GM19023 (cell line): ENCODE data around the gene VIPR2.

Experiments used
- ATAC-seq: cut with Tn5 transposase; IDR thresholded peaks from one replicate; pipeline ENCODE4 v1.9.1; 2021; ENCODE audit warnings: mild to moderate bottlenecking, moderate library complexity; ENCODE audit not compliant: unreplicated experiment

Gene VIPR2

DNA sequence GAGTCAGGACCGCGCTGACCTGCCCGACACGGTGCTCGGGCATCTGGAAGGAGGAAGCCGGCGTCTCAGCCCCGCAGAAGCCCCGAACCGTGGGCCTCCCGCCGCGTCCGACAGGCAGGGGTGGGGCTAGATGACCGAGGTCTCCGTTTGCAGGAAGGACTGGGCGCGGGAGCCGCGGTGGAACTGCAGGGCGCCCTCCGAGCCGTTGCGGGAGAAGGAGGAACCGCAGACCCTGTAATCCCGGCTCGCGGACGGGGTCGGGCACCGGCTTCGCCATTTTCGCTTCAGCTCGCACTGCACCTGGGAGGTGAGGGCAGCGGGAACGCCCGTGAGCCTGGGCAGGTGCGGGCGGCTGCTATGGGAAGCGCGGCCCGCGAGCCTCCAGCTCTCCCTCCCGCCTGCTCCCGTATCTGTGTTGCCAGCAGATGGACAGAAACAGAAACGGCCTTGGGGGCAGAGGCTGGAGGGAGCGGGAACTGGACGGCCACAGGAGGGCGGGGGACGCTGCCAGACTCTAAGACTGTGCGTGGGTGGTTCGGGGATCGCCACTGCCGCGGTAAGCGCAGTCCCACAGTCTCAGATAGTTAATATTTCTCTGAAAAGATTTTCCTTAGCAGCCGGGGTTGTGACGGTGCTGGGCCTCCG is 114.1 kb downstream of the VIPR2 start:
- ATAC-seq, result no peak

DNA sequence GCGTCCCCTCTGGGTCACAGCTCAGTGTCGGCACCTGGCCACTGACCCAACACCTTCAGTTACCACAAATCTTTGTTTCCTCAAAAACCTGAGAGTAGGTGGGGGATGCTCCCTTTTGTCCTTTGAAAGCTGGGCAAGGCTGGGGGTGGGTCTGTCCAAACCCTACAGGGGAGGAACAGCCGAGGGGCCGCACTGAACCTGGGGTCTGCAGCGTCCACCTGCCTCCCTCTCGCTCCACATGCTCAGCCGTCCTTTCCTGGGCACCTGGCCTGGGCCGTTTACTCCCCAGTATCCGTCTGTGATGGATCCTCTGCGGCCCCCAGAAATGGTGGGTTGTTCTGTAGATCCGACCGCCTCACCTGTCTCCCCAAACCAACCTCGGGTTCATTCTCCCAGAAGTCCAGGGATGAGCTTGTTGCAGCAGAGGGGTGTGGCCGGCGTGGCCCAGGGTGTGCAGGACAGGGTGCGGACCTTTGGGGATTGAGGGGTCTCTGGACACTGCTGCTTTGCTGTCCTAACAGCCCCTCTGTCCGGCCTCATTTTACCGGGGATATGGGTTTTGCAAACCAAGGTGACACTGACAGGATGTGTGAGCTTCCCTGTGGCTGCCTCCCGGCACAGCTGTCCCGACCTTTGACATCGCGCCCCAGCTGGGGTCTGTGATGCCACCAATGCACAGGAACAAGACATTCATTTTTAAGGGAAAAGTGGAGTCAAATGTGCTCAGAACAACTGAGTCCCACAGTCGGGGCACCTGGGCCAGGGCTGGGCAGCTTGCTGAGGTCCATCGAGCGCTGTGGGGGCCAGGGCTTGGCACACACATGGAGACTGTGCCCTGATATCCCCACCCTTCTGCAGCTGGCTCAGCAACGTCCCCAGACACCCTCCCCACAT is 115.9 kb downstream of the VIPR2 start:
- no peak for ATAC-seq

DNA sequence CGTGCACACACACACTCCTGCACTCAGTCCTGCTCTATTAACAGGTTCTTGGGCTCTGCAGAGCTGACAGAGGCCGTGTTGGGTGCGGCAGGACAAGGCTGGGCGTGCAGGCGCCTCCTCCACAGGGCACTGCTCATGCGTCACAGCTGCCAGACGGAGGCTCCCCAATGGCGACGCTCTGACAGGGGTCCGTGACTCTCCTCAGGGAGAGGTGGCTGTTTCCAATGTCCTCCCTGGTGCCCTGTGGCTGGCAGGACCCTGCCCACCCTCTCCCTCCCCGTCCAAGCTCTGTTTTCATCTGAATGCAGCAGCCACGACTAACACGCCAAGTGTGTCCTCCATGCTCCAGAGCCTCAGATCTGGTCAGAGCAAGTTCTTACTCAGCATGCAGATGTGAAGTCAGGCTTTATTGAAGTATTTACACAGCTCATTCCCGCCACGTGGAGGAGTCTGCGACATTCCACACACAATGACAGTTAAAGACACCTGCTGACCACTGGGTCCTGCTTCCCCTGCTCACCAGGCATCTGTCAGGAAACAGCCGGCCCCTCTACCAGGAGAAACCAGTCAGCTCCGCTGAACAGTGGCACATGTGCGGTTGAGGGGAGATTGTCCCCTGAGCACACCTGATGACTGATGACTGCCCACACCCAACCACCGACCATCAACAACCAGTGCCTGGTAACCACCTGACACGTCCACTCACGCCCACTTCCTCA is 116.7 kb downstream of the VIPR2 start:
- no peak for ATAC-seq

DNA sequence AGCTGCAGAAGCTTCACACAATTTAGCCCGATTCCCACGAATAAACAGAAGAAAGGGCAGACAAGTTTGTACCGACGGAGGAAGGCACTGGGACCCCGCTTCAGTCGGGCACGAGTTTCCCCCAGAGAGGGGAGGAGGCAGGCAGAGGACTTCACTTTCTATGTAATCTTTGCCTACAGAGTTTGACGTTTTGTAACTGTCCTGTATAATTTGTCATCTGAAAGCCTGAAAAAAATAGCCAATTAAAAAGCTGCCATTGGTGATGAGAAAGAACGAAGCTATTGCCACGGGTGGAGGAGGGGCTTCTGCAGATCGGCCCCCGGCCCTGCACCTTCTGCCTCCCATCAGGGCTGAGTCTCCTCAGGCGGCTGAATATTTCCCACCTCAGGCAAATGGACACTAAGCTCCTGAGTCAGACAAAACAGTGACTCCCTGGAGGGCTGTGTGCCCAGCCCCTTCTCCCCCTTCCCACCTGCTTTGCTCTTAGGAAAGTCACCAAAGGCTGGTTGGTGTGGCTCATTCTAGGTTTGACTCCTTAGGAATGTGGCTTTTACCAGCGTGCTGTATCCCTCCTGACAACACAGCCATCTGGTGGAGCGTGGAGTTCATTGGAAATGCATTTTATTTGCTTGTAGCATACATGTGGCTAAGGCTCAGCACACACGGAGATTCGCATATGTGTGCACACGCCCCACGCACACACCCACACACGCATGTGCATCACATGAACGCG is 117.4 kb downstream of the VIPR2 start:
- no peak for ATAC-seq

DNA sequence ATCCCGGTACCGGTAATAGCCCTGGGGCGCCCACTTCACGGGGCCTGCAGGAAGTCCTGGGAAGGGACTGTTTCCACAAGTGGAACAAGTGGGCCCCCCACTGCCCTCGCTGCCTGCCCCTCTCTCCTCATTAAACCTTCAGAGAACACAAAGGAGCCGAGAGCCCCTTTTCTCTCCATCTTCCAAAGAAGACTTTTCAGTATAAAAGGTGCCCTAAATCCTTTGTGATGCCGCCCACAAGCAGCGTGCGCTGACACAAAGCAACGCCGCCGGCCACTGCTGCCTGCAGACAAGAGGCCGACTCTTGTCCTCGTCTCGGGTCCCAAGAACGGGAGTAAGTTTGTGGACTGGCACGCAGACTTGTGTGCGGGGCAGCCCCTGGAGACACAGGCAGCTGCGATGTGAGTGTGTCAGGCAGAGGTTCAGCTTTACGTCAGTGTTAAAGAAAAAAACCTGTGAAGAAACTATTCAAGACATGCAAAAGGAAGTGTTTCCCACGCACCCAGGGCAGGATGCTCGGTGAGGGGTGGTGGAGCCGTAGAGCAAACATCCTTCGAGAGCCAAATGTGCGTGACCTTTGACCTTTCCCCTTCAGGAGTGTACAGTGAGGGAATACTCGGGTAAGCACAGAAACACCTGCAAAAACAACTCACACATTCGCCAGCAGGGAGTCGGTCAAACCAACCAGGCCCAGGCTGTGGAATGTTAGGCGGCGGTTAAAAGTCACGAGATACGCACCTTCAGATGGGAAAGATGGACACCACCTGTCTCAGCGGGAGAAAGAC is 118.2 kb downstream of the VIPR2 start:
- no peak for ATAC-seq

DNA sequence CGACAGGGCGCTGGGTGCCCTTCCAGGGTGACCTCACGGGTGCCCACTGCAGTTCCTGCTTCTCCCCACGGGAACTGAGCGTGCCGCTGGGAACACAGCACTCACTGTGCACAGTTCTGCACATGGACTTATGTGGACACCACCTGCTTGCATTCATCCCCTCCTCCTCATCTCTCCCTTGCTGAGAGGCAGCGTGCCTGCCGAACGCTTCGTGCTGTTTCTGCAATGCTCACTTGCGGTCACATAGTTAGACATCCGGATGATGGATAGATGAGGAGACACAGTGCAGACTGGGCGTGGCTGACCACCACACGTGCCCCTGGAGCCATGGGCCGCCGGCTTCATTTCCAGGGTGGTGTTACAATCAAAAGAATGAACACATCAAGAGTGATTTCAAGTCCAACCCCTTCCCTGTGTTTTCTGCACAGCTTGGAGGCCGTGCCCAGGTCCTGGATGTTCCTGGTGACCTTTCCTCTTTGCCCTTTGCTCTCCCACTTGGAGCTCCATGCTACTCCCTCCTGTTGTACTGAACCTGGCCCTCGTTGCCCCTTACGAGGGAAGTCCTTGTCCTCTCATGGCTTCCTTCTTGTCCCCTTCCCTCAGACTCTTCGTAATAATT is 119.4 kb downstream of the VIPR2 start:
- no peak for ATAC-seq

DNA sequence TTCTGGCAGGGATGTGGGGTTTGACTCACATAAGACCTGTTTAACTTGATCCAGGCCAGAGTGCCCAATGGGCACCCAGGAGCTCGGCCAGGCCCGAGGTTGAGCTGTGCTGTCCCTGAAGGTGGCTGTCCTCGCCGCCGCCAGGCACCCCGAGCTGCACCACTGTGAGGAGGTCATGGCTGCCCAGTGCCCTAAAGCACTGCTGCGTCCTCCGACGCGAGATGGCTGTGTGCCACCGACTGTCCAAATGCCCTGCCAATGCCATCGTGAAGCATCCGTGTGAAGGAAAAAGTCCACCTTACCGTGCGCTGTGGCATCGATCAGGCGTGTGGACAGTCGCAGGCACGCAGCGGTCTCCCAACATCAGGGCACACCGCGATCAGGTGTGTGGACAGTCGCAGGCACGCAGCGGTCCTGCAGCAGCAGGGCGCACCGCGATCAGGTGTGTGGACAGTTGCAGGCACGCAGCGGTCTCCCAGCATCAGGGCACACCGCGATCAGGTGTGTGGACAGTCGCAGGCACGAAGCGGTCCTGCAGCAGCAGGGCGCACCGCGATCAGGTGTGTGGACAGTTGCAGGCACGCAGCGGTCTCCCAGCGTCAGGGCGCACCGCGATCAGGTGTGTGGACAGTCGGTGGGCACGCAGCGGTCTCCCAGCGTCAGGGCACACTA is 120.3 kb downstream of the VIPR2 start:
- ATAC-seq, result no peak

DNA sequence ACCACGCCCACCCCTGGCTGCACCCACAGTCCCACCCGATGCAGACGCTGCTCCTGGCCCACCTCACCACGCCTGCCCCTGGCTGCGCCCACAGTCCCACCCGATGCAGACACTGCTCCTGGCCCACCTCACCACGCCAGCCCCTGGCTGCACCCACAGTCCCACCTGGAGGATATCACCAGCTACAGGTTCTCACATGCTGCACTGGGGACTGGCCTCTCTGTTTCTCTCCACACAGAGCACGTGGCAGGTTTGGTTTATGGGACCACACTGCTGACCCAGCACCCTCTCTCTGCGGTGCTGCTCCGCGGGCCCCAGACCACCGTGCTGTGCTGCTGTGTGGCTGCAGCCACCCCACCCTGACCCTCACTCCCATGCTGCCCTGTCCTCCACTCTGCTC is 120.9 kb downstream of the VIPR2 start:
- ATAC-seq, result no peak

DNA sequence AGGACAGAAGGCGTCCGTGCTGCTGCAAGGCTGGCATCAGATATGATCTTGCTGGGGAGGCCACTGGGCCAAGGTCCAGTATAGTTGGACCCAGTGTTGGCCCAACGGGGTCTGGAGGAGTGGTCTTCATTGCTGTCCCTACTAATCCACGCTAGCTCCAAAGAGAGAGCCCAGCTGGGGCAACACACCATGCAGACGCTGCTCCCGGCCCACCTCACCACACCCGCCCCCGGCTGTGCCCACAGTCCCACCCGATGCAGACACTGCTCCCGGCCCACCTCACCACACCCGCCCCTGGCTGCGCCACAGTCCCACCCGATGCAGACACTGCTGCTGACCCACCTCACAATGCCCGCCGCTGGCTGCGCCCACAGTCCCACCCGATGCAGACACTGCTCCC is 121.5 kb downstream of the VIPR2 start:
- ATAC-seq, result no peak

DNA sequence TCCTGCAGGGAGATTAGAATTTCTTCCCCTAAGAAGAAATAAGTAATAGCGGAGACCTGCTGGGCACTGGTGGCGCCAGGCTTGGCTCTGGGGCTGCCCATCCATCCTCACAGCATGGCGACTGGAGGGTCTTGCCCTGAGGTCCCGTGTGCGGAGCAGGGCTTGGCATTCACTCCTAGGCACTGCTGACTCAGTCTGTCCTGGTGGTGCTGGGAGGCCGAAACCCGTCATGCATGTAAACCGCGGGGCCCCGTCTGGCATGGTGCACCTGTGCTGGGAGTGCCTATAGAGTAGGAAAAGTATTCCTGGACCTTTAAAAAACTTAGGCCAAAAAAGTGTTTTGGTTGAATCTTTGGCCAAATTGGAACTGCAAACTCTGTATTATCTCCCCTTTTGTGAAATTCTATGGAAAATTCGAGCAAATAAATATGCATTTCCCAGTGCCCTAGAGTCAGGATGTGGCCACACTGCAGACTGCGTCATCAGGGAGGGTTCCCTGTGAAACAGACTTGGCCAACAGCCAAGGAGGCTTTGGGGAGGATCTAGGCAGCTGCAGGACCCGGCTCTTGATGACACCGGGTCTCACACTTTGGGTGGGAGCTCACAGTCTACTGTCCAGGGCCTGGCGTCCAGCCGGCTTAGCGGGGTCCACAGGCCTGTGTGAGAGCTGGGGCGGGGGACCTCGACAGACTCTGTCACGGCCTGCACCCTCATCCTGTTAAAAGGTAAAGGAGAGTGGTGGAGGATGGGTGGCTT is 122.3 kb downstream of the VIPR2 start:
- ATAC-seq, result no peak

DNA sequence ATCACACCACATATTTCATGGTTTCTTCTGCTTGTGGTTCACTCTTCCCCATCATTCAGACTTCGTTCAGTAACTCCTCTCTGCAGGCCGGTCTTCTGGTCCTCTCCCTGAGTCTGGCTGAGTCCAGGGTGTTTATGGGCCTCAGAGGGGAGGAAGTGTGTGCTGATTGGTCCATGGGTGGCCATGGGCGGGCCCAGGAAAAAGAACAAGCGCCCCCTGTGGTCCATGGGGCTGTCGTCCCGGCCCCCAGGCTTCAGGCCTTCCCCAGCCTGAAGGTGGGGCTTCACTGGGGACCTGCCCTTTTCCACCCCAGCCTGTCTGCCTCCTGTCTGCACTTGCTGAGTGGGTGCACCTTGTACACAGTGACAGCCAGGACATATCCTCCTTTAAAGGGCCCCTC is 123.7 kb downstream of the VIPR2 start:
- ATAC-seq, result no peak

DNA sequence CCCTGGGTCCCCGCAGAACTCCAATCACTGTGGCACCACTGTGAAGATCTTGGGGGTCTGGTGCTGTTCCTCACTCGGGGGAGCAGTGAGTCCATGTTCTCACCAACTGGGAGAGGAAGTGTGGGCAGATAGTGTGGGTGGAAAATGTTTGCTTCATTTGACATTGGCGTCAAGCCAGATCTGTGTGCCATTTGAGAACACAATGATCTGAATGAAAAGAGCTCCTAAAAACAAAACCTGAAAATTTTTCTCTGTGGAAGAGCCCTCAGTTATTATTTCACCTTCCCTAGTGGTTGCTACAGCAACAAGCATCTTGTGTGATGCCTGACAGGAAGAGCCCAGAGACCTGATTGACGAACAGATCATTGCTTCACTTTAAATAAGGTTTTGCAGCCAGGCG is 125.6 kb downstream of the VIPR2 start:
- ATAC-seq, result no peak

DNA sequence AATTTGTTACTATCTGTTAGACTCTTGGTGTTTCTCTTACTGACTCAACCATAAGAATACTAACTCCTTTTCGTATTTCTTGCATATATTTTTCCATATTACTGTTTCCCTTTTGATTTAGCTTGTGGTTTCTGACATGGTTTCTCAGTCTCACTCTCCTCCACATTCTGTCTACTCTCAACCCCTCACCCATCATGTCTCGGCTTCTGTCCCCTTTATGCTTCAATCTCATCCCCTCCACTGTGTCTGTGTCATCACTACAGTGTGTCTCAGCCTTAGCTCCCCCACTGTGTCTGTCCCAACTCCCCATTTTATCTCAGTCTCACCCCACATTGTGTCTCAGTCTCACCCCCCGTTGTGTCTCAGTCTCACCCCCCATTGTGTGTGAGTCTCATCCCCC is 126.9 kb downstream of the VIPR2 start:
- no peak for ATAC-seq

DNA sequence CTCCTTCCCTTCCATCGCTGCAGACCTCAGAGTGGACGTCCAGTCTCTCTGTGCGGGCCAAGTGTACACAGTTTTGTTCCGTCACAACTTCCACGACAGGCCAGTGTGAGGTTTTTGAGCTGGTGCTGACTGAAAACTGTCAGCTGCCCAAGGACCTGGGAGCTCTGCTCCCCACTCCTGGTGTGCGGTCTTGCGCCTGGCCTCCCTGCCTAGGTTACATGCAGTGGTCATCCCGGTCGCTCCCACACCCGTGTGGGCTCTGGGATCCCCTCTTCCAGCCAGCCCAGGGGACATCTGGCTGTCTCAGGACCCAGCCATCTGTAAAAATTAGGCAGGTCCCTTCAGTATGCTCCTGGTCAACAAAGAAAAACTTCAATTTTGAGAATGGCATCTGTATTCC is 127.5 kb downstream of the VIPR2 start:
- no peak for ATAC-seq

DNA sequence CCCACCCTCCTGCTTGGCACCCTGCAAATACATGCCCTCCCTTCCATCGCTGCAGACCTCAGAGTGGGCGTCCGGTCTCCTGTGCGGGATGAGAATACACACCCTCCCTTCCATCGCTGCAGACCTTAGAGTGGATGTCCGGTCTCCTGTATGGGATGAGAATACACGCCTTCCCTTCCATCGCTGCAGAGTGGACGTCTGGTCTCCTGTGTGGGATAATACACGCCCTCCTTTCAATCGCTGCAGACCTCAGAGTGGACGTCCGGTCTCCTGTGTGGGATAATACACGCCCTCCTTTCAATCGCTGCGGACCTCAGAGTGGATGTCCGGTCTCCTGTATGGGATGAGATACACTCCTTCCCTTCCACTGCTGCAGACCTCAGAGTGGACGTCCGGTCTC is 128.1 kb downstream of the VIPR2 start:
- no peak for ATAC-seq

DNA sequence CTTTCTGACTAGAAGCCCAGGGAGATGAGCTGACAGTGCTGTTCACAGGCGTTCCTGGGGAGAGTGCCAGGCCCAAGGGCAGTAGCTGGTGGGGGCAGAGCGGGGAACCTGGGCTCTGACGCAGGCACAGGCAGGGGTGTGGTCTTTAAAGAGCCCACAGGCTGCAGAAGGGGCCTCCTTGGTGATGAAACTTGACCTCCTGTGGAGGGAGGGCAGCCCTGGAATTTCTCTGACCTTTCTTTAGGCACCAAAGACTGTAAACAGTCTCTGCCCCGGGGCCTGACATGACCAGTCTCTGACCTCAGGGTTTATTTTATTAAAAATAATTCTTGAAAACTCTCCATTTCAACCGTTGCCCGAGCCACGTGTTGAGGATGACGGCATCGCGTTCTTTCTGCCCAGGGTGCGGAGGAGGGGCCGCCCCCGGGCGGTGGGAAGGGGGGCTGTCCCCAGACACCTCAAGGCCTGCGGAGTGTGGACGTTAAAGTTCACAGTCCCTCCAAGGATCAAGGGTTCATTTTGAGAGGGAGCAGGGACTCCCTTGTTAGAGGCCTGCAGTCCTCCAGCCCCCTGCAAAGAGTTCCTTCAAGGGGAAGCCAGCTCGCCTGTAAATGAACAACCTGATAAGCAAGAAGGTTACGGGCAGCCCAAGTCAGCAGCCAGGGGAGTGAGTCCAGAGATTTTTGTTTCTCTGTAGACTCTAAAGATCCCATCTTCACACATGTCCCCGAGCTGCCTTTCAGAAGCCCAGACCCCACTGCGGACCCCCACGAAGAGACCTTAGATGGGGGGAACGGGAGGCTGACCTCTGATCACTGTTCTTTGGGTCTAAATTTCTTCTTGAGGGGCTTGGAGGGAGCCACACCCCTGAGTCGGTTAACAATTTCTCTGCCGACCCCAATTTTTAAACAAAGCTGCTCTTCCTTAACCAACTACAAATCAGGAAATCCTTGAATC is 128.9 kb downstream of the VIPR2 start:
- ATAC-seq, result no peak

DNA sequence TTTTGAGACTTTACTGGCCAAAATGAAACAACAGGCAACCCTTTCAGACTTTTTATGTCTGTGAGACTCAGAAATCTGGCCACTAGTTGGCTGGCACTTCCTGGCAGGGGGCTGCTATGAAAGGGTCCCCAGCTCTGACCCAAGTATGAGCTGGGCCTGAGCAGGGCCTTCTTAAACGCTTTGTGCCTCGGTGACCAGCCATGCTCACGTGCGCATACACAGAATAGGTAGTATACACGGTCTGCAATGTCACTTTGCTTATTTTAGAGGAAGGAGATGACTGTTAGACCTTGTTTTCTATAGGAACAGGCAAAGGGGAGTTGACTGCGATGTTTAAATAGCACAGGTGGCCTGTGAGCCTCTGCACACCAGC is 129.6 kb downstream of the VIPR2 start:
- ATAC-seq, result no peak
